Epidermal melanocyte (primary cell): ENCODE data around the gene TBX5.

ENCODE experiments used
- DNase-seq: peaks from one replicate; pipeline ENCODE4 v3.0.0; 2011; ENCODE audit warnings: low spot score; ENCODE audit not compliant: insufficient read length

The TBX5 gene

GRCh38 chr12:114405519-114406271 lies at the start of gene TBX5:
TBX5 (minus strand) TSS chr12:114406144; CDS start chr12:114403898, 2,246 bp downstream.
- DNase-seq = peak; percentile 40

DNA sequence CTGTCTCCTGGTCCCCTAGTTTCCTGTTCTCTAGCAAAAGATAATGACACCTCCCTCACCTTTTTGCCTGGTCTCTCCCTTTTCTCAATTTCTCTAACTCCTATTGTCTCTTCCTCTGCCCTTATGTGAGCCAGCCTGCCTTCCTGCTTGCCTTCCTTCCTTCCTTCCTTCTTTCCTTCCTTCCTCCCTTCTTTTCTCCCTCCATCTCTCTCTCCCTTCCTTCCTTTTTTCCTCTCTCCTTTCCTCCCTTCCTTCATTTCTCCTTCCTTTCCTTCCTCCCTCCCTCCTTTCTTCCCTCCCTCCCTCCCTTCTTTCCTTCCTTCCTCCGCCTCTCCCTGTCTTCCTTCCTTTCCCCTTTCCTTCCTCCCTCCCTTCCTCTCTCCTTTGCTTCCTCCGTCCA lies 45.7 kb upstream of the TBX5 start:
- no peak for DNase-seq

GRCh38 chr12:114450515-114451300 lies 44.8 kb upstream of the TBX5 start:
- DNase-seq = no peak

GRCh38 chr12:114450019-114450418 lies 44.1 kb upstream of the TBX5 start:
- no peak for DNase-seq

DNA sequence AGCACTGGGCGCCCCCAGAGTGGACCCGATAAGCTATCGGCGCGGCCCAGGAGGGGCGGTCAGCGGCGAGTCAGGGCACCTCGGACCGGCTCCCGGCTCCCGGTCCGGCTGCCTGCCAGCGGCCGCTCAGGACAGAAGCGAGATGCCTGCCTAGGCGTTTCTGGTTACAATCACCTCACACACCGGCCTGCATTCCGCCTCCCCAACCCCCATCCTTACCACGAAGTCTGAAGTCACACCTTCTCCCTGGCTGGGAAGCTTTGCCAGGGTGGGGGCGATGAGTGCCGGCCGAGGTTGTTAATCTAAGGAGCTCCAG lies 42.6 kb upstream of the TBX5 start:
- DNase-seq = no peak

- no peak for DNase-seq
These were observed 42.1 kb upstream of the TBX5 start for GRCh38 chr12:114447799-114448617.

- no peak for DNase-seq
These were observed 41.4 kb upstream of the TBX5 start for GRCh38 chr12:114447274-114447716.

DNA sequence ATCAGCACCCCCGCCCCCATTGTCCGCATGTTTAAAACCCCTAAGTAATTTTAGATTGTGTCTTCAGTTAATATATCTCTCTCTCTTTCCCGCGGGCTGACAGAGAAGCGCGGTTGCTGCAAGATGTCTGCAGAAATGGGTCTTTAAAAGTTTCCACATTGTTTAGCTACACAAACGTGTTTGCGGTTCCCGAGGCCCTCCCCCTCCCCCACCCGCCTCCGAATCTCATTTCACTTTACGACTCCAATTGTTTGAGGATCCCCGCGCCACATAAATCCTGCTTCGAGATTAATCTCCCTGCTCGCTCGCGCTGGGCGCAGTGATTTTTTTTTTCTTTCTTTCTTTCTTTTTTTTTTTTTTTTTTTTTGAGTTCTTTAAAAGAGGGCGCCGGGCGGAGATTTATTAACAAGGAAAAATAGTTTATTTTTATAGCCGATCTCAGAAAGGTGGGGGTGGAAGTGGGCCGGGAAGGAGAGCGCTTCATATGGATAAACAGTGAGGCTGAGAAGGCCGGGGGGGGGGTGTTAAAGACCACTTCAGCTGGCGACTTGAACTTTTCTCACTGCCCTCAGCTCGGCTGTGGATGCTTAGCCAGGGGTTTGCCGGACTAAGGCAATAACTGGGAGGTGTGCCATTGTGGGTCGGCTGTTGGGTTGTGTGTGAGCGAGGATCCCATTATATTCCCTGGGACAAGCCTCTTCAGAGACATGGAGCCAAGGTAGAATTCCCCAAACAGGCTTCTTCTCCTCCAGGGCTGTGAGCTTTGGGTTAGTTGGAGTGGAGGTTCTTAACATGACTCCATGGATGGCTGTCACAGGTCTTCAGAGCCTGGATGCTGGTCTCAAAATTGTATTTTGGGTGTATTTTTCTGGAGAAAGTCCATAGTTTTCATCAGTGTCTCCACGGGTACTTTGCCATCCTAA lies 39.7 kb upstream of the TBX5 start:
- no peak for DNase-seq

GRCh38 chr12:114444422-114445279 lies 38.7 kb upstream of the TBX5 start:
- DNase-seq = no peak

GRCh38 chr12:114443607-114444421 lies 37.9 kb upstream of the TBX5 start:
- no peak for DNase-seq

- DNase-seq = no peak
These were observed 36.6 kb upstream of the TBX5 start for GRCh38 chr12:114442578-114442977.

DNA sequence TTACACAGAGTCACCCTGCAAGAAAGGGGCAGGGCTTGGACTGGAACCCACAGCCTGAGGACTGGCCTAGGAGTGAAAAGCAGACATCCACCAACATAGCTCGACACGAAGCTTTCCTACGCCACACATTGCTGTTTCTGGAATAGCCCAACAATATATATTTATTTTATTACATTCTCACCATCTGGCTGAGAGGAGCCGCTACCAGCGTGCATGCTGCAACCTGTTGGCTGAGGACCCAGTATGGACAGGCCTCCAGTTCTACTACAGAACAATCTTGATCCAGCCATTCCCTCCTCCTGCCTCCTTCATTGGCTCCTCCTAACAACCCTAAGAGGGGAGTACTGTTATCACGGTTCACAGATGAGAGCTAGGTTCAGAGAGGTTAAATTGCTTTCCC lies 35.6 kb upstream of the TBX5 start:
- DNase-seq = no peak

DNA sequence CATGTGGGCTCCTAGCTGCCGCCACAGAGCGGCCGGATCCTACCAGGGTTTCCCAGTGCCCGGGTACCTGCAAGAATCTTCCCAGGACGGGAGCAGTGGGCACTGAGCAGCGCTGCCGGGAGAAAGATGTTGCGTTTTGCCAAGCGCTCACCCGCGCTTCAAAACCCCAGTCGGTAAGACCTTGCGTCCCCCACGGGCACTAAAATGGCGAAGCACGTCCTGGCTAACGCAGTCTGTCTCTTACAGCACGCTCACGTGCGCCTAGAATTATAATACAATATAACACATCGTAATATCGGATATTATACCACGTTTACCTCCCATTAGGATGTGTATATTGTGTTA lies 35.1 kb upstream of the TBX5 start:
- DNase-seq = no peak

DNA sequence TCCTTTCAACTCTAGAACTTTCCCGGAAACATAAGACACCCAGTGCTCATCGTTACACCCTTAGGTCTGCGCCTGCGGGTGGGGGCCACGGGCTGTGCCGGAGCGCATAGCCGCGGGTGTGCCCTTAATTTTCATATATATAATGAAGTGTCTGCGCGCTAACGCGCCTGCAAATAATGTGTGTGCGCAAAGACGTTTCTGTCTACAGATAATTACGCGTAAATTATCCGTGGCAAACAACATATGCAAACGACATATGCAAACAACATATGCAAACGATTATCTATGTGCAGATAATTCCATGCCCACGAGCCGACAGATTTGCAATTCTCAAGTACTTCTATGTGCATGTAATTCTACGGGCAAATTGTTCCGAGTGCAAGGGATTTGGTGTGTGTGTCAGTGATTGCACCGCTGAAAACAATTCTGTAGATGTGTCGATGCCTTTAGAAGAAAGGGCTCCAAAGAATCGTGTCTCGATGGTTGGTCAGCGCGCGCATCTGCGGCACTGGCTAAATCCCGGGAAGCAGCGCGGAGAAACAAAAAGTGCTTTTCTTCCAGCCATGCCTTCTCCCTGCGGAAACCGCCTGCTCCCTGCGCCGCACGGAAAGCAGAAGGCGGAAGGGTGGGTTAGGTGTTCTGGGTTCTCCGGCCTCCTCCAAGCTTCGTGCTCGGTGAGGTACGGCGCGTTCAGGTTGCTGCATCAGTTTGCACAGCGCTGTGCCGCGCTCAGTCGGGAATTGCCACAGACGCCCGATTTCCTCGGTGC lies 34.5 kb upstream of the TBX5 start:
- no peak for DNase-seq

DNA sequence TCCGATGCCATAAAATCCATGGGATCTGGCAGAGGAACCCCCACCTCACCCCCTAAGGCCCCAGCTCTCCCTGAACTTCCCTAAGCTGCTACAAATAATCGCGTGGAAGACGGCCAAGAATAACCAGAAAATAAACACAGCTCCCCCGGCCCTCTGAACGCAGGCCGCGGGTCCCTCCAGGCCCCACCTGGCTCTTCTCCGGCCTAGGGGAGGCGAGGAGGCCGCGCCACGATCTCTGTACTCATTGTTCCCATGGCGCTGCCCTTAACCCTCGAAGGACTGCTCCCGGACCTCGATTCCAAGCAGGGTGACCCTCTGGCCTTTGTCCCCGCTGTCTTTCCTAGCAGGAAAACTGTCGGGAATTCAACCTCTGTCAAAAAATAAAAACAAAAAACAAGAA lies 33.9 kb upstream of the TBX5 start:
- no peak for DNase-seq

DNA sequence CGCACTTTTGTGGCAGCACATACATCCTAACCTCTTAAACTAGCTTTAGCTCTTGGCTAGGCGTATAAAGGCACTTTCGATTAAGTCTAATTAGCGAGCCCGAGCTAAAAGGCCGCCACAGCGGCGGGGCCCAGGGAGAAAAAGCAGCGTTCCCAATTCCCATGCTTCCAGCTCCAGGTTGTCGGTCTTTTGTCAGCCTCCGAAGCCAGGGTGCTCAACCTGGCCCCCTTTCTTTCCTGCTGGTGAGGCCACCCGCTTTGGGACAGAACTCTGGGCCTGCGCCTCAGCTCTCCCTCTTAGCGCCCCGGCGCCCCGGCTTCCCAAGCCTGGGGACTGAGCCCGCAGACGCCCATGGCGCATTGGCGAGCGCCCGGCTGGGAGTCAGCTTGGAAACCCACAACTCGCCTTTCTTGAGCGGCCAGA lies 33.3 kb upstream of the TBX5 start:
- no peak for DNase-seq

DNA sequence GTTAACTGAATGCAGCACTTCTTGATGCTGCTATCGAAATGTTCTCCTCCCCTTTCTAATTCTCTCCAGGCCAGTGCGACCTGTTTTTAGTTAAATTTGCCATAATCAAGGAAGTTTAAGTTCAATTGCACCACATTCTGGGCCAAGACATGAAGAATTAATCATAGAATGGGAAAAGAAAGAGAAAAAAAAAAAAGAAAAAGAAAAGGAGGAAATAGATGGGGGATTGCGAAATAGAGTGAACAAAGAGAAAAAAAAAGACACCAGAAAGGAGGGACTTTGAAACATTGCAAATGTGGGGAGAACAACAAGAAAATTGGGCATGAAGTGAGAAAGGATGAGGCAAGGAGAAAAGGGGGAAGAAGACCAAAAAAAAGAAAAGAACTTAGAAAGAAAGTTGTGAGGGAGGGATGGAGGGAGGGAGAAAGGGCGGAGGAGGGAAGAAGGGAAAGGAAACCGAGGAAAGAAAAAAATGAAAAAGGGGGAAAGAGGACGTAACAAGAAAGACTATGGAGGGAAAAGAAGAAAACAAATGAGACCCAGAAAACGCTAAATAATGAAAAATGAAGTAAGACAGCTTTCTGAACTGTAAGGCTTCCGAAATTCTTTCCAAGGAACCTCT lies 32.8 kb upstream of the TBX5 start:
- no peak for DNase-seq

GRCh38 chr12:114434341-114434740 lies 28.4 kb upstream of the TBX5 start:
- no peak for DNase-seq
